GM12874 (cell line): Measurements from ENCODE around the gene SIDT1.

Experiments
- CTCF ChIP-seq: IDR thresholded peaks from 2 replicates; pipeline ENCODE4 v1.5.1; 2011; ENCODE audit warnings: low read depth, mild to moderate bottlenecking, control low read depth, low read length, moderate library complexity; ENCODE audit not compliant: insufficient read depth

Gene SIDT1

GRCh38 chr3:113606539-113607218, 74.3 kb downstream of the SIDT1 start:
- no peak for TF ChIP-seq CTCF

- TF ChIP-seq CTCF = no peak
Measured at GRCh38 chr3:113607219-113607596, 74.9 kb downstream of the SIDT1 start.

- TF ChIP-seq CTCF = no peak
Measured at GRCh38 chr3:113614402-113614801, 82.0 kb downstream of the SIDT1 start.

GRCh38 chr3:113615976-113616375, 83.6 kb downstream of the SIDT1 start:
- no peak for TF ChIP-seq CTCF

- no peak for TF ChIP-seq CTCF
Measured at GRCh38 chr3:113617726-113618125, 85.4 kb downstream of the SIDT1 start.

GRCh38 chr3:113620091-113620490, 87.7 kb downstream of the SIDT1 start:
- TF ChIP-seq CTCF = no peak

- no peak for TF ChIP-seq CTCF
Measured at GRCh38 chr3:113623324-113623723, 91.0 kb downstream of the SIDT1 start.
